Adrenal gland (tissue), 12 donors: Measurements from ENCODE around the gene PHC3. TPM values are rescaled to one million over a fixed set of nuclear protein-coding genes. Genes with fewer than 3 reads are reported as not detected.

Experiments used
- DNase-seq, 7 donors: peaks; one replicate each; pipeline ENCODE4 v3.0.0-alpha.2; 2019 to 2020
- H3K27ac ChIP-seq, 5 donors: fragments of 200-600 bp; sonication (generic) in 4 of 5; 1 replicate in 3 of 5; 2 replicates in 2 of 5; pipeline versions ENCODE4 v1.5.1 to v1.8.0; 2016 to 2020; ENCODE audit warnings: mild to moderate bottlenecking in 1 of 5
- H3K27me3 ChIP-seq: fragments of 200-600 bp; 2 replicates; pipeline ENCODE4 v1.8.0; 2021
- H3K36me3 ChIP-seq, 2 donors: fragments of 200-600 bp; replicated peaks in 1 of 2; 1 replicate in 1 of 2; 2 replicates in 1 of 2; pipeline versions ENCODE4 v1.5.1 to v1.8.0; 2018 to 2022
- H3K4me1 ChIP-seq, 2 donors: fragments of 200-600 bp; replicated peaks in 1 of 2; 1 replicate in 1 of 2; 2 replicates in 1 of 2; pipeline versions ENCODE4 v1.5.1 to v1.8.0; 2018 to 2021
- H3K4me3 ChIP-seq, 4 donors: fragments of 200-600 bp; sonication (generic) in 3 of 4; one replicate each; pipeline ENCODE4 v1.5.1; 2016 to 2018
- H3K9me3 ChIP-seq, 3 donors: fragments of 200-600 bp; sonication (generic) in 1 of 3; replicated peaks in 1 of 3; 1 replicate in 2 of 3; 2 replicates in 1 of 3; pipeline versions ENCODE4 v1.5.1 to v1.8.0; 2016 to 2021
- POLR2A ChIP-seq, 2 donors: fragments of 450-650 bp; IDR thresholded peaks; one replicate each; pipeline ENCODE4 v1.6.1; 2017; ENCODE audit warnings: antibody characterized with exemption in 2 of 2, mild to moderate bottlenecking in 2 of 2, moderate library complexity in 1 of 2
- WGBS, 4 donors: extraction: QIAGEN DNeasy Blood & Tissue Kit in 2 of 4; methylation state at CpG; one replicate each; pipeline versions ENCODE4 v1.1.5 to v1.1.7; 2013 to 2017; 5-methylcytosine and 5-hydroxymethylcytosine counted together
- intact Hi-C, 2 donors: fragments of 100-400 bp; cut with DNase I; formaldehyde crosslinking; loops; one replicate each; pipeline versions ENCODE4 v1.14.1 to v1.15.0; 2022 to 2023
- polyA plus RNA-seq, 3 donors: library from polyadenylated mRNA; stranded (reverse); fragments of 200-250 nt in 2 of 3; fragments of 350-450 nt in 1 of 3; fragmentation: Illumina TruSeq in 1 of 3; extraction: RNeasy Lipid Tissue Mini Kit (QIAGEN cat#74804) in 1 of 3; gene quantifications; one replicate each; pipeline ENCODE4 v1.2.3, GENCODE V29; 2013 to 2014
- total RNA-seq, 9 donors: library from RNA; depleted of rRNA in 4 of 9; stranded (reverse); fragments of >200 nt in 4 of 9; fragments of 120-200 nt in 1 of 9; fragmentation: NEBNext Ultra II Directional in 1 of 9; extraction: Animal tissue kit (Norgen Biotek cat#: 25700) in 1 of 9; gene quantifications; one replicate each; pipeline versions ENCODE4 v1.1.0 to v1.2.4, GENCODE V29; 2013 to 2023
- TF ChIP-seq, protein P1 (sequence below), 6 experiments: fragments of 450-650 bp in 4 of 6; fragments of 200-600 bp in 2 of 6; sonication (generic) in 1 of 6; IDR thresholded peaks; 1 replicate in 5 of 6; 2 replicates in 1 of 6; pipeline versions ENCODE4 v1.5.1 to v1.8.0; 2016 to 2021; ENCODE audit warnings: antibody characterized with exemption in 6 of 6, mild to moderate bottlenecking in 2 of 6, moderate library complexity in 1 of 6
- donor health status: healthy with polysubstance abuse.
- donor health status: Bipolar disorder and iron deficiency.
- donor health status: DM: yes; HTN: yes; CAD: no.
- donor health status: DM: no; HTN: no; CAD: no.
- donor health status: DM: no; HTN: no; CAD: no.
- donor health status: DM: yes; HTN: yes; CAD: no.

Gene PHC3
- total and polyA plus RNA-seq, 12 donors: 4.4 to 112 (median 53.0) TPM

DNA sequence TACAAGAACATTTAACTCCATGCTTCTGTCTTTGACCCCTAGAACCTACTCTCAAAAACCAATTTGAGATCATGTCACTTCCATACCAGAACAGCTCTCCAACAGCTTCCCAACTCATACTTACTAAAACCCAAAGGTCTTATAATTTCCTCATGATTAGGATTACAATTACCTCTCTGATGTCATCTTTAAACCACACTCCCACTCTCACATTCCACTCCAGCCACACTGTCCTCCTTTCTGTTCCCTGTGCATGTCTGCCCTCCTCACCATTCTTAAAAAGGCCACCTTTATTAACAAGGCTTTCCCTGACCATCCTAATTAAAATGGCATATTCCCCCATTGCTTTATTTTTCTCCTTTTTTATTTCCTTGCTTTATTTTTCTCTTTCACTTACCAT is 18.9 kb downstream of the PHC3 start:
- H3K36me3 ChIP-seq: peaks cover 0 to 18% of the 10 kb centered on the region in 2 donors
- no peak for DNase-seq
- no peaks in the 10 kb centered on the region for H3K27me3 ChIP-seq
- no peak overlapping the region for H3K4me3 ChIP-seq
- H3K4me1 ChIP-seq: peaks cover 0 to 16% of the 10 kb centered on the region in 2 donors
- intact Hi-C loops: no loop called here
- TF ChIP-seq, protein P1, sequence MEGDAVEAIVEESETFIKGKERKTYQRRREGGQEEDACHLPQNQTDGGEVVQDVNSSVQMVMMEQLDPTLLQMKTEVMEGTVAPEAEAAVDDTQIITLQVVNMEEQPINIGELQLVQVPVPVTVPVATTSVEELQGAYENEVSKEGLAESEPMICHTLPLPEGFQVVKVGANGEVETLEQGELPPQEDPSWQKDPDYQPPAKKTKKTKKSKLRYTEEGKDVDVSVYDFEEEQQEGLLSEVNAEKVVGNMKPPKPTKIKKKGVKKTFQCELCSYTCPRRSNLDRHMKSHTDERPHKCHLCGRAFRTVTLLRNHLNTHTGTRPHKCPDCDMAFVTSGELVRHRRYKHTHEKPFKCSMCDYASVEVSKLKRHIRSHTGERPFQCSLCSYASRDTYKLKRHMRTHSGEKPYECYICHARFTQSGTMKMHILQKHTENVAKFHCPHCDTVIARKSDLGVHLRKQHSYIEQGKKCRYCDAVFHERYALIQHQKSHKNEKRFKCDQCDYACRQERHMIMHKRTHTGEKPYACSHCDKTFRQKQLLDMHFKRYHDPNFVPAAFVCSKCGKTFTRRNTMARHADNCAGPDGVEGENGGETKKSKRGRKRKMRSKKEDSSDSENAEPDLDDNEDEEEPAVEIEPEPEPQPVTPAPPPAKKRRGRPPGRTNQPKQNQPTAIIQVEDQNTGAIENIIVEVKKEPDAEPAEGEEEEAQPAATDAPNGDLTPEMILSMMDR (IDR thresholded peaks at IDR 0.05): no peak
- TF ChIP-seq POLR2A (IDR thresholded peaks at IDR 0.05): no peak
- no peaks in the 10 kb centered on the region for H3K9me3 ChIP-seq
- no peak overlapping the region for H3K27ac ChIP-seq

DNA sequence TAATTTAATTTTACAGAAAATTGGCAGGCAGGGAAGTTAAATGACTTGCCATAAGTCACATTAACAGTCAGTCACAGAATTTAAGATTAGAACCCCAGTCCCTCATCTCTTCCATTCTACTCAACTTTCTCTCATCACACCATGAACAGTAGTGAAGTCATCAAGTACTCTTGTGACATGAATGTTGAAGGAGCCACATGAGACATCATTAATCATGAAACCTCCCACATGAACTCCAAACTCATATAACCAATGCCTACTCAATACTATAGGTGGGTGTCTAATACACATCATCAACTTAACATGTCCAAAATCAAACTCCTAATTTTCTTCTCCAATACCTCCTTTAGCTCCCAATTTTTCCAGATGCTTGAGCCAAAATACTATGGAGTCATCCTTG is 19.5 kb downstream of the PHC3 start:
- peaks cover 0 to 16% of the 10 kb centered on the region in 2 donors for H3K4me1 ChIP-seq
- H3K36me3 ChIP-seq: peaks cover 0 to 12% of the 10 kb centered on the region in 2 donors
- no peak for DNase-seq
- H3K9me3 ChIP-seq: no peaks in the 10 kb centered on the region
- H3K4me3 ChIP-seq: no peak overlapping the region
- intact Hi-C loops: no loop called here
- H3K27ac ChIP-seq: no peak overlapping the region
- TF ChIP-seq, protein P1 (IDR thresholded peaks at IDR 0.05): no peak
- H3K27me3 ChIP-seq: no peaks in the 10 kb centered on the region

DNA sequence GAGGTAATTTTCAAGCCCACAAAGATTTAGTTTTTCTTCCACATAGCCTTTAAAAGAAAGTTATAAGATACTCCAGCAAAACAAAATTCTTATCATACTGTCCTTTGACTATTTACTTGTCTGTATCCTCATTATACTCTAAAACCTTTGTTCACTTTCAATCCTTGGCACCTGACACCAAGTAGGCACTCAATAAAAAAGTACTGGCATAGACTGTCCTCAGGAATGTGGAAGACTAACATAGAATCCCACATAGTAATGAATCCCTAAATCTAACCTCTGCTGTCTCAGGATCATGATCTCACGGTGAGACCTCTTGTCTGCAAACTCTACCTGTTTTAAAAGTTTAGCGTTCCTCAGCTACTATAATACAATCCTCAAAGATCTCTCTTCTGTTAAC is 21.6 kb downstream of the PHC3 start:
- TF ChIP-seq, protein P1 (IDR thresholded peaks at IDR 0.05): no peak
- TF ChIP-seq POLR2A (IDR thresholded peaks at IDR 0.05): no peak
- Histone ChIP-seq H3K27me3 (no peaks in the 10 kb centered on the region), H3K4me1 (peaks cover 0 to 16% of the 10 kb centered on the region in 2 donors), H3K36me3 (peaks cover 0 to 6% of the 10 kb centered on the region in 2 donors), H3K9me3 (no peaks in the 10 kb centered on the region), H3K27ac (no peak overlapping the region), H3K4me3 (no peak overlapping the region)
- WGBS, 4 donors: 93 to 100% (median 97%) methylated on average over 2 of the region's 2 CpGs
- intact Hi-C loops: no loop called here
- no peak for DNase-seq

DNA sequence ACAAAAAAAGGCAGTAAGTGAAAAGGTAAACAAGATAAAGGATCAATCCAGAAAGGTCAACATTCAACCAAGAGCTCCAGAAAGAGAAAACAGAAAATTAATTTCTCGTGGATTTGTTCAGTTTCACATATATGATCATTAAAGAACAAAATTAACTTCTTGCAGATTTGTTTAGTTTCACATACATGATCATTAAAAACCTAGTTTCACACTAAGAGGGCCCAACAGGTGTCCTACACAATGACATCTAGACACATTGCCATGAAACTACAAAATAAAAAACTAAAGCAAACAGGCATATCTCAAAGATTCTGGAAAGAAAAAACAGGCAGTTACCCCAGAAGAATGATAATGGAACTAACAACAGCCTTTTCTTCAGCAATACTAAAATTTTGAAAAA is 22.1 kb downstream of the PHC3 start:
- Histone ChIP-seq H3K36me3 (peaks cover 0 to 6% of the 10 kb centered on the region in 2 donors), H3K9me3 (no peaks in the 10 kb centered on the region), H3K27me3 (no peaks in the 10 kb centered on the region), H3K27ac (no peak overlapping the region), H3K4me1 (peaks cover 0 to 16% of the 10 kb centered on the region in 2 donors), H3K4me3 (no peak overlapping the region)
- intact Hi-C loops: no loop called here
- no peak for TF ChIP-seq POLR2A (IDR thresholded peaks at IDR 0.05)
- TF ChIP-seq, protein P1 (IDR thresholded peaks at IDR 0.05): no peak
- 86 to 93% (median 88%) methylated on average over 1 of the region's 1 CpG for WGBS, 4 donors
- DNase-seq: no peak
